Body of pancreas (tissue), 4 donors: Measurements from ENCODE around the gene TULP1. TPM values are rescaled to one million over a fixed set of nuclear protein-coding genes. Genes with fewer than 3 reads are reported as not detected.

Experiments
- ATAC-seq: fragments of 150-250 bp; one replicate; pipeline ENCODE4 v1.9.1; 2016
- DNase-seq, 4 donors: peaks; one replicate each; pipeline ENCODE4 v3.0.0-alpha.2; 2019
- H3K27ac ChIP-seq, 4 donors: fragments of 200-600 bp; sonication (generic); 1 replicate in 3 of 4; 2 replicates in 1 of 4; pipeline versions ENCODE4 v1.5.1 to v1.6.1; 2016 to 2019; ENCODE audit warnings: mild to moderate bottlenecking in 1 of 4, mixed read lengths in 1 of 4, moderate library complexity in 1 of 4
- H3K27me3 ChIP-seq, 2 donors: fragments of 200-600 bp; sonication (generic); one replicate each; pipeline ENCODE4 v1.6.0; 2016; ENCODE audit warnings: mild to moderate bottlenecking in 1 of 2
- H3K36me3 ChIP-seq, 2 donors: fragments of 200-600 bp; sonication (generic); replicated peaks in 1 of 2; 2 replicates each; pipeline ENCODE4 v1.5.1; 2016; ENCODE audit warnings: low read depth in 2 of 2; ENCODE audit not compliant: insufficient read depth in 1 of 2
- H3K4me1 ChIP-seq: fragments of 200-600 bp; sonication (generic); one replicate; pipeline ENCODE4 v1.6.0; 2016
- H3K4me3 ChIP-seq, 2 donors: fragments of 200-600 bp; sonication (generic); 1 replicate in 1 of 2; 2 replicates in 1 of 2; pipeline ENCODE4 v1.5.1; 2016 to 2019
- H3K9me3 ChIP-seq, 3 donors: fragments of 200-600 bp; sonication (generic); 1 replicate in 2 of 3; 2 replicates in 1 of 3; pipeline ENCODE4 v1.5.1; 2016
- POLR2A ChIP-seq, 3 donors: fragments of 450-650 bp; IDR thresholded peaks; one replicate each; pipeline ENCODE4 v1.6.1; 2016; ENCODE audit warnings: antibody characterized with exemption in 3 of 3, mild to moderate bottlenecking in 2 of 3
- WGBS, 2 donors: methylation state at CpG; one replicate each; pipeline ENCODE4 v1.1.5; 2017; 5-methylcytosine and 5-hydroxymethylcytosine counted together
- intact Hi-C: fragments of 100-400 bp; cut with DNase I; formaldehyde crosslinking; loops from one replicate; pipeline ENCODE4 v1.15.1; 2023
- microRNA-seq, 2 donors: library from miRNA; unstranded; fragments of <30 nt; microRNA quantifications; one replicate each; pipeline ENCODE4, GENCODE V29; 2016; ENCODE audit warnings: borderline number of aligned reads in 2 of 2, borderline replicate concordance in 2 of 2
- small RNA-seq: library from RNA; depleted of rRNA; stranded (forward); fragments of <200 nt; gene quantifications from one replicate; pipeline ENCODE3, GENCODE V24; 2016
- total RNA-seq, 2 donors: library from RNA; depleted of rRNA; stranded (reverse); fragments of >200 nt; gene quantifications; one replicate each; pipeline ENCODE4 v1.1.0, GENCODE V29; 2016
- TF ChIP-seq, protein P1 (sequence below), 7 experiments: fragments of 450-650 bp in 4 of 7; fragments of 200-600 bp in 3 of 7; sonication (generic) in 3 of 7; IDR thresholded peaks; one replicate each; pipeline ENCODE4 v1.5.1; 2016 to 2019; ENCODE audit warnings: antibody characterized with exemption in 7 of 7

Gene TULP1
- total RNA-seq, 2 donors from 2014 or later = not detected

DNA sequence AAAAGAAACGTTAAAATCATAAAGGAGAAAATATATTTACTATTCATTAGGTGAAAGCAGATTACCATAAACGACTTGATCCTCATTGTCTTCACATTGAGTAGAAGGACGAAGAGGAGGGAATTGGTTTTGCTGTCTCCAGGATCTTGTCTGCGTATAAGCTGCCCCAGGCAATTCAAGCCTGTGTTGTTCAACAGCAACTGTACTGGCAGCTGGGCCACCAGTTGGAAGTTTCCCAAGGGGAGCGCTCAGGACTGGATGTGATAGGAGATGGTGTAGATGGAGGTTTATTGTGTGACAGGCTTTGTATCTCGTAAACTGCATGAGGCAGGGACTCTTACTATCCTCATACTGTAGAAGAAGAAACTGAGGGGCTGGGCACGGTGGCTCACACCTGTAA lies 64.5 kb downstream of the TULP1 start:
- no peaks in the 10 kb centered on the region for H3K36me3 ChIP-seq
- intact Hi-C loops = loop anchor here (5.0 kb wide), 1 partner anchor 101 kb away; no protein-coding TSS in a partner anchor
- no peak for TF ChIP-seq POLR2A (IDR thresholded peaks at IDR 0.05)
- TF ChIP-seq, protein P1, sequence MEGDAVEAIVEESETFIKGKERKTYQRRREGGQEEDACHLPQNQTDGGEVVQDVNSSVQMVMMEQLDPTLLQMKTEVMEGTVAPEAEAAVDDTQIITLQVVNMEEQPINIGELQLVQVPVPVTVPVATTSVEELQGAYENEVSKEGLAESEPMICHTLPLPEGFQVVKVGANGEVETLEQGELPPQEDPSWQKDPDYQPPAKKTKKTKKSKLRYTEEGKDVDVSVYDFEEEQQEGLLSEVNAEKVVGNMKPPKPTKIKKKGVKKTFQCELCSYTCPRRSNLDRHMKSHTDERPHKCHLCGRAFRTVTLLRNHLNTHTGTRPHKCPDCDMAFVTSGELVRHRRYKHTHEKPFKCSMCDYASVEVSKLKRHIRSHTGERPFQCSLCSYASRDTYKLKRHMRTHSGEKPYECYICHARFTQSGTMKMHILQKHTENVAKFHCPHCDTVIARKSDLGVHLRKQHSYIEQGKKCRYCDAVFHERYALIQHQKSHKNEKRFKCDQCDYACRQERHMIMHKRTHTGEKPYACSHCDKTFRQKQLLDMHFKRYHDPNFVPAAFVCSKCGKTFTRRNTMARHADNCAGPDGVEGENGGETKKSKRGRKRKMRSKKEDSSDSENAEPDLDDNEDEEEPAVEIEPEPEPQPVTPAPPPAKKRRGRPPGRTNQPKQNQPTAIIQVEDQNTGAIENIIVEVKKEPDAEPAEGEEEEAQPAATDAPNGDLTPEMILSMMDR (IDR thresholded peaks at IDR 0.05) = no peak
- no peak overlapping the region for H3K4me3 ChIP-seq
- WGBS, 2 donors = 65 to 67% methylated on average over 7 of the region's 7 CpGs
- H3K27ac ChIP-seq = no peak overlapping the region
- no peak for DNase-seq
- H3K4me1 ChIP-seq = peaks cover 14% of the 10 kb centered on the region
- no peaks in the 10 kb centered on the region for H3K27me3 ChIP-seq
- no peak for ATAC-seq
- no peaks in the 10 kb centered on the region for H3K9me3 ChIP-seq

Small RNA genes lying within 50 kb of the gene (microRNA-seq; reads per million reads assigned to microRNA genes)
- 0 to 0.45 reads per million in 2 donors for gene MIR7111

Small RNA genes lying within 50 kb of the gene (small RNA-seq; reads per million reads assigned to genes)
- gene MIR7111 = not detected

Other genes with a start within 250 kb of the TULP1 start
- gene DEF6, start 215.1 kb downstream of the TULP1 start, total RNA-seq = 10 to 100 TPM; 10.2 to 23.3 TPM
- 10 to 100 TPM in 1 of 2 donors, 1 to 10 TPM in 1; 6.0 to 11.2 TPM for gene PPARD, start 170.3 kb downstream of the TULP1 start, total RNA-seq
- 1 to 10 TPM; 4.9 to 9.2 TPM for gene FANCE, start 60.6 kb downstream of the TULP1 start, total RNA-seq
- gene RPL10A, start 44.5 kb downstream of the TULP1 start, total RNA-seq = 100 to 1,000 TPM; 563 to 782 TPM
- 1 to 10 TPM; 6.5 to 8.9 TPM for gene TEAD3, start 15.8 kb downstream of the TULP1 start, total RNA-seq
- gene FKBP5, start 176.0 kb upstream of the TULP1 start, total RNA-seq = 100 to 1,000 TPM; 133 to 138 TPM
- under 1 TPM in 1 of 2 donors, not detected in 1; 0.26 TPM for gene ARMC12, start 224.1 kb upstream of the TULP1 start, total RNA-seq